ENCODE results near the gene KAT14.
"Not testable (repeated sequence)": the region's sequence is repeated elsewhere in the genome, so short reads cannot be mapped to it uniquely, and the experiment has no call there.

The KAT14 gene

GRCh38 chr20:18224968-18225568 is 87.4 kb downstream of the KAT14 start:
- no peak for DNase-seq (ENCODE audit: low read depth)

- no peak for DNase-seq (ENCODE audit: low read depth)
Observed at GRCh38 chr20:18225632-18226031, 88.0 kb downstream of the KAT14 start.

GRCh38 chr20:18226741-18227140 is 89.1 kb downstream of the KAT14 start:
- not testable (repeated sequence) for DNase-seq (ENCODE audit: low read depth)

GRCh38 chr20:18233408-18233943 is 95.8 kb downstream of the KAT14 start:
- DNase-seq (ENCODE audit: low read depth) = no peak
